H9 (cell line): Measurements from ENCODE around the gene FAM228B. TPM values are rescaled to one million over a fixed set of nuclear protein-coding genes. Genes with fewer than 3 reads are reported as not detected.
"Not testable (repeated sequence)": the region's sequence is repeated elsewhere in the genome, so short reads cannot be mapped to it uniquely, and the experiment has no call there.

Experiments used
- DNase-seq: peaks from one replicate; pipeline ENCODE4 v3.0.0-alpha.2; 2017
- H2AFZ ChIP-seq: one replicate; pipeline ENCODE4 v1.6.1; 2013; ENCODE audit warnings: mild to moderate bottlenecking, low read length, control low read depth, moderate library complexity
- H2AK5ac ChIP-seq: 2 replicates; pipeline ENCODE4 v1.6.1; 2013; ENCODE audit warnings: low read length, control low read depth, mixed read lengths; ENCODE audit not compliant: insufficient read length
- H2BK120ac ChIP-seq: one replicate; pipeline ENCODE4 v1.6.1; 2013; ENCODE audit warnings: low read depth, mild to moderate bottlenecking, low read length, control low read depth, inconsistent platforms; ENCODE audit not compliant: poor library complexity, severe bottlenecking
- H2BK12ac ChIP-seq: 2 replicates; pipeline ENCODE4 v1.6.1; 2013; ENCODE audit warnings: low read length, control low read depth, mixed read lengths, low read depth; ENCODE audit not compliant: insufficient read length
- H2BK15ac ChIP-seq: 2 replicates; pipeline ENCODE4 v1.6.1; 2013; ENCODE audit warnings: low read depth, low read length, control low read depth
- H2BK20ac ChIP-seq: one replicate; pipeline ENCODE4 v1.6.1; 2013; ENCODE audit warnings: low read depth, mild to moderate bottlenecking, low read length, control low read depth, inconsistent platforms; ENCODE audit not compliant: poor library complexity, severe bottlenecking
- H2BK5ac ChIP-seq: 2 replicates; pipeline ENCODE4 v1.6.1; 2013; ENCODE audit warnings: low read length, control low read depth, mixed read lengths; ENCODE audit not compliant: insufficient read length
- H3K14ac ChIP-seq: 2 replicates; pipeline ENCODE4 v1.6.1; 2013; ENCODE audit warnings: low read length, control low read depth; ENCODE audit not compliant: insufficient read depth
- H3K18ac ChIP-seq: 2 replicates; pipeline ENCODE4 v1.6.1; 2013; ENCODE audit warnings: low read depth, mild to moderate bottlenecking, mixed read lengths, low read length, control low read depth; ENCODE audit not compliant: insufficient read length
- H3K23ac ChIP-seq: 2 replicates; pipeline ENCODE4 v1.6.1; 2013; ENCODE audit warnings: low read length, control low read depth, mixed read lengths, low read depth; ENCODE audit not compliant: insufficient read length
- H3K23me2 ChIP-seq: 2 replicates; pipeline ENCODE4 v1.6.1; 2013; ENCODE audit warnings: low read depth, mild to moderate bottlenecking, mixed read lengths, low read length, control low read depth; ENCODE audit not compliant: insufficient read length, poor library complexity, severe bottlenecking
- H3K27ac ChIP-seq: 2 replicates; pipeline ENCODE4 v1.5.1; 2013; ENCODE audit warnings: low read length, control low read depth, mixed read lengths, low read depth; ENCODE audit not compliant: insufficient read length
- H3K27me3 ChIP-seq: 2 replicates; pipeline ENCODE4 v1.6.1; 2013; ENCODE audit warnings: low read length, control low read depth, inconsistent platforms; ENCODE audit not compliant: insufficient read depth
- H3K4ac ChIP-seq: 2 replicates; pipeline ENCODE4 v1.6.1; 2013; ENCODE audit warnings: low read depth, mild to moderate bottlenecking, control low read depth, inconsistent platforms, low read length, moderate library complexity
- H3K4me1 ChIP-seq: 2 replicates; pipeline ENCODE4 v1.6.1; 2013; ENCODE audit warnings: low read length, control low read depth, inconsistent platforms; ENCODE audit not compliant: insufficient read depth
- H3K4me2 ChIP-seq: 2 replicates; pipeline ENCODE4 v1.6.1; 2013; ENCODE audit warnings: low read length, control low read depth, mixed read lengths; ENCODE audit not compliant: insufficient read length, insufficient read depth
- H3K56ac ChIP-seq: 2 replicates; pipeline ENCODE4 v1.6.1; 2013; ENCODE audit warnings: low read depth, mild to moderate bottlenecking, mixed read lengths, low read length, control low read depth; ENCODE audit not compliant: insufficient read length
- H3K79me1 ChIP-seq: 2 replicates; pipeline ENCODE4 v1.6.1; 2013; ENCODE audit warnings: low read depth, mild to moderate bottlenecking, moderate library complexity, low read length, control low read depth, inconsistent platforms; ENCODE audit not compliant: insufficient read depth, poor library complexity, severe bottlenecking
- H3K79me2 ChIP-seq: 2 replicates; pipeline ENCODE4 v1.6.1; 2013; ENCODE audit warnings: low read length, control low read depth, inconsistent platforms; ENCODE audit not compliant: insufficient read depth
- H3K9ac ChIP-seq: 2 replicates; pipeline ENCODE4 v1.6.1; 2013; ENCODE audit warnings: low read length, control low read depth, mixed read lengths; ENCODE audit not compliant: insufficient read length; ENCODE audit errors: extremely low read depth
- H3K9me3 ChIP-seq: one replicate; pipeline ENCODE4 v1.6.1; 2013; ENCODE audit warnings: low read depth, low read length, inconsistent platforms; ENCODE audit not compliant: control insufficient read depth
- H3T11ph ChIP-seq: one replicate; pipeline ENCODE4 v1.6.1; 2013; ENCODE audit warnings: mild to moderate bottlenecking, low read length, control low read depth, inconsistent platforms
- H4K20me1 ChIP-seq: one replicate; pipeline ENCODE4 v1.6.1; 2013; ENCODE audit not compliant: control insufficient read depth, insufficient read length, insufficient read depth
- H4K5ac ChIP-seq: 2 replicates; pipeline ENCODE4 v1.6.1; 2013; ENCODE audit warnings: low read depth, mild to moderate bottlenecking, mixed read lengths, low read length, control low read depth; ENCODE audit not compliant: insufficient read length
- H4K8ac ChIP-seq: replicated peaks from 2 replicates; pipeline ENCODE4 v1.6.1; 2013; ENCODE audit warnings: low read length, control low read depth, mixed read lengths, low read depth; ENCODE audit not compliant: insufficient read length
- H4K91ac ChIP-seq: 2 replicates; pipeline ENCODE4 v1.6.1; 2013; ENCODE audit warnings: low read depth, mild to moderate bottlenecking, moderate library complexity, mixed read lengths, low read length, control low read depth; ENCODE audit not compliant: insufficient read length
- H3K27ac Mint-ChIP-seq, 3 experiments: 2 replicates in 2 of 3; 3 replicates in 1 of 3; pipeline ENCODE4 v1.8.0; 2020 to 2021; ENCODE audit warnings: mixed read lengths in 3 of 3, mild to moderate bottlenecking in 1 of 3, moderate library complexity in 1 of 3
- H3K27me3 Mint-ChIP-seq: 2 replicates; pipeline ENCODE4 v1.8.0; 2021; ENCODE audit warnings: low read depth, mild to moderate bottlenecking, moderate library complexity, mixed read lengths
- H3K36me3 Mint-ChIP-seq, 3 experiments: 2 replicates in 2 of 3; 3 replicates in 1 of 3; pipeline ENCODE4 v1.8.0; 2020 to 2021; ENCODE audit warnings: low read depth in 3 of 3, mixed read lengths in 3 of 3; ENCODE audit not compliant: insufficient read depth in 1 of 3
- H3K4me1 Mint-ChIP-seq, 2 experiments: 2 replicates each; pipeline ENCODE4 v1.8.0; 2020; ENCODE audit warnings: mixed read lengths in 2 of 2
- H3K4me3 Mint-ChIP-seq, 2 experiments: 2 replicates in 1 of 2; 3 replicates in 1 of 2; pipeline ENCODE4 v1.8.0; 2020 to 2021; ENCODE audit warnings: mild to moderate bottlenecking in 2 of 2, mixed read lengths in 2 of 2, moderate library complexity in 1 of 2
- H3K9me3 Mint-ChIP-seq, 2 experiments: 2 replicates in 1 of 2; 3 replicates in 1 of 2; pipeline ENCODE4 v1.8.0; 2020; ENCODE audit warnings: mild to moderate bottlenecking in 2 of 2, mixed read lengths in 2 of 2, moderate library complexity in 1 of 2
- CTCF ChIP-seq: fragments of 200-600 bp; sonication (generic); conservative IDR thresholded peaks from 3 replicates; pipeline ENCODE4 v1.8.0; 2021; ENCODE audit warnings: antibody characterized with exemption, mild to moderate bottlenecking
- WGBS: extraction: QIAGEN DNeasy Blood & Tissue Kit; methylation state at CpG from one replicate; pipeline ENCODE4 v1.1.7; 2013; ENCODE audit warnings: missing lambda C conversion rate, low lambda C conversion rate, mixed read lengths; ENCODE audit not compliant: insufficient read length; ENCODE audit errors: extremely low coverage; 5-methylcytosine and 5-hydroxymethylcytosine counted together
- total RNA-seq: library from RNA; stranded (reverse); gene quantifications from 2 replicates; pipeline ENCODE4 v1.2.1, GENCODE V29; 2021

Gene FAM228B
- total RNA-seq, 1 experiment from 2014 or later: 6.5 TPM

- Histone ChIP-seq H2BK12ac (no peak overlapping the region), H2AFZ (no peak overlapping the region), H3K56ac (no peak overlapping the region), H3K14ac (no peak overlapping the region), H3K4ac (no peak overlapping the region), H3K9me3 (no peaks in the 10 kb centered on the region), H3K79me2 (no peaks in the 10 kb centered on the region), H2BK5ac (no peak overlapping the region), H4K8ac (no peak overlapping the region), H4K20me1 (no peaks in the 10 kb centered on the region), H2AK5ac (no peak overlapping the region), H3K23ac (no peak overlapping the region), H3K4me1 (no peaks in the 10 kb centered on the region), H3K79me1 (no peaks in the 10 kb centered on the region), H3K18ac (no peak overlapping the region), H3K27me3 (no peaks in the 10 kb centered on the region), H4K5ac (no peak overlapping the region), H3K4me2 (no peak overlapping the region), H2BK15ac (no peak overlapping the region), H2BK120ac (no peak overlapping the region), H4K91ac (no peak overlapping the region), H3K27ac (no peak overlapping the region), H2BK20ac (no peak overlapping the region), H3K23me2 (no peaks in the 10 kb centered on the region), H3T11ph (no peak overlapping the region), H3K9ac (no peak overlapping the region)
- H3K27ac Mint-ChIP-seq: no peak overlapping the region
- TF ChIP-seq CTCF: no peak
- peaks cover 0 to 3% of the 10 kb centered on the region in 2 experiments; a peak in 2 of 5 replicates for H3K9me3 Mint-ChIP-seq
- DNase-seq: no peak
- no CpG with 5 or more reads among the region's 5 CpGs for WGBS
- peaks cover 0 to 2% of the 10 kb centered on the region in 2 experiments; a peak in 2 of 4 replicates for H3K4me1 Mint-ChIP-seq
- H3K4me3 Mint-ChIP-seq: no peak overlapping the region
- H3K27me3 Mint-ChIP-seq: peaks cover 15% of the 10 kb centered on the region
- no peaks in the 10 kb centered on the region for H3K36me3 Mint-ChIP-seq
Measured at GRCh38 chr2:24191848-24192247, 68.6 kb downstream of the FAM228B start.

GRCh38 chr2:24197213-24197612 lies 73.9 kb downstream of the FAM228B start:
- H3K27me3 ChIP-seq, DNase-seq, H3K4me3 Mint-ChIP-seq: not testable (repeated sequence)

More at GRCh38 chr2:24197213-24197612, 73.9 kb downstream of the FAM228B start:
- not testable (repeated sequence) for H3K9me3 ChIP-seq, H4K20me1 ChIP-seq, H3K4me1 Mint-ChIP-seq, H3K4ac ChIP-seq, H3K56ac ChIP-seq, H3K18ac ChIP-seq, H3K9ac ChIP-seq, H3K4me2 ChIP-seq, H3K79me2 ChIP-seq, H3K27me3 Mint-ChIP-seq, H2AFZ ChIP-seq, H2BK20ac ChIP-seq, H2BK5ac ChIP-seq, H2AK5ac ChIP-seq, H3K36me3 Mint-ChIP-seq, H4K8ac ChIP-seq, H2BK15ac ChIP-seq, H3K4me1 ChIP-seq, H2BK120ac ChIP-seq, H3K9me3 Mint-ChIP-seq, H3T11ph ChIP-seq, H3K27ac ChIP-seq, H4K91ac ChIP-seq, H3K23me2 ChIP-seq, H3K79me1 ChIP-seq, H4K5ac ChIP-seq, H3K27ac Mint-ChIP-seq, H2BK12ac ChIP-seq, H3K23ac ChIP-seq, H3K14ac ChIP-seq
- WGBS: no CpG with 5 or more reads among the region's 1 CpG
